ENCODE data around the gene DIP2C. TPM values are rescaled to one million over a fixed set of nuclear protein-coding genes. Genes with fewer than 3 reads are reported as not detected.

Gene DIP2C
- total RNA-seq, 1 experiment from 2014 or later = 11.0 TPM

- BruUV-seq (replicated peaks) = no TSS peak
- TF ChIP-seq CTCF (IDR thresholded peaks at IDR 0.05; ENCODE audit: unreplicated experiment) = no peak
- no peak overlapping the region for H3K4me3 Mint-ChIP-seq (ENCODE audit: low read depth, unreplicated experiment)
- intact Hi-C loops (cut with micrococcal nuclease; ENCODE audit: unreplicated experiment) = loop anchor here (10.0 kb wide), 1 partner anchor 95 kb away; no protein-coding TSS in a partner anchor
- no peak for DNase-seq
- no peaks in the 10 kb centered on the region for H3K27me3 Mint-ChIP-seq (ENCODE audit: unreplicated experiment)
- peaks cover 11% of the 10 kb centered on the region for H3K4me1 Mint-ChIP-seq (ENCODE audit: low read depth, unreplicated experiment)
- no peaks in the 10 kb centered on the region for H3K9me3 Mint-ChIP-seq (ENCODE audit: low read depth, unreplicated experiment)
- peaks cover 7% of the 10 kb centered on the region for H3K36me3 Mint-ChIP-seq (ENCODE audit: insufficient read depth, unreplicated experiment)
- H3K27ac Mint-ChIP-seq (ENCODE audit: unreplicated experiment) = no peak overlapping the region
- CTCF ChIA-PET = interaction anchor here (0.6 kb wide), 1 partner anchor 60 kb away, joined by 3 read pairs; no protein-coding TSS in a partner anchor
Measured at GRCh38 chr10:519716-520401, 169.6 kb downstream of the DIP2C start.

- CTCF ChIA-PET = interaction anchor here (0.6 kb wide), 1 partner anchor 59 kb away, joined by 3 read pairs; no protein-coding TSS in a partner anchor
- intact Hi-C loops (cut with micrococcal nuclease; ENCODE audit: unreplicated experiment) = loop anchor here (10.0 kb wide), 1 partner anchor 96 kb away; no protein-coding TSS in a partner anchor
- H3K4me3 Mint-ChIP-seq (ENCODE audit: low read depth, unreplicated experiment) = no peak overlapping the region
- no peak overlapping the region for H3K27ac Mint-ChIP-seq (ENCODE audit: unreplicated experiment)
- H3K27me3 Mint-ChIP-seq (ENCODE audit: unreplicated experiment) = no peaks in the 10 kb centered on the region
- TF ChIP-seq CTCF (IDR thresholded peaks at IDR 0.05; ENCODE audit: unreplicated experiment) = no peak
- H3K36me3 Mint-ChIP-seq (ENCODE audit: insufficient read depth, unreplicated experiment) = peaks cover 7% of the 10 kb centered on the region
- no TSS peak for BruUV-seq (replicated peaks)
- peaks cover 17% of the 10 kb centered on the region for H3K4me1 Mint-ChIP-seq (ENCODE audit: low read depth, unreplicated experiment)
- H3K9me3 Mint-ChIP-seq (ENCODE audit: low read depth, unreplicated experiment) = no peaks in the 10 kb centered on the region
- no peak for DNase-seq
Measured at GRCh38 chr10:519055-519715, 170.3 kb downstream of the DIP2C start.

GRCh38 chr10:517872-518475 lies 171.5 kb downstream of the DIP2C start:
- CTCF ChIA-PET = no interaction called here
- no peak for DNase-seq
- BruUV-seq (replicated peaks) = no TSS peak
- Mint-ChIP-seq H3K4me1 (ENCODE audit: low read depth, unreplicated experiment) (peaks cover 30% of the 10 kb centered on the region), H3K4me3 (ENCODE audit: low read depth, unreplicated experiment) (no peak overlapping the region), H3K27me3 (ENCODE audit: unreplicated experiment) (no peaks in the 10 kb centered on the region), H3K36me3 (ENCODE audit: insufficient read depth, unreplicated experiment) (peaks cover 13% of the 10 kb centered on the region), H3K9me3 (ENCODE audit: low read depth, unreplicated experiment) (no peaks in the 10 kb centered on the region), H3K27ac (ENCODE audit: unreplicated experiment) (no peak overlapping the region)
- intact Hi-C loops (cut with micrococcal nuclease; ENCODE audit: unreplicated experiment) = loop anchor here (10.0 kb wide), 1 partner anchor 97 kb away; no protein-coding TSS in a partner anchor
- no peak for TF ChIP-seq CTCF (IDR thresholded peaks at IDR 0.05; ENCODE audit: unreplicated experiment)

- Mint-ChIP-seq H3K4me1 (ENCODE audit: low read depth, unreplicated experiment) (peaks cover 30% of the 10 kb centered on the region), H3K36me3 (ENCODE audit: insufficient read depth, unreplicated experiment) (peaks cover 13% of the 10 kb centered on the region), H3K27ac (ENCODE audit: unreplicated experiment) (no peak overlapping the region), H3K9me3 (ENCODE audit: low read depth, unreplicated experiment) (no peaks in the 10 kb centered on the region), H3K27me3 (ENCODE audit: unreplicated experiment) (no peaks in the 10 kb centered on the region), H3K4me3 (ENCODE audit: low read depth, unreplicated experiment) (no peak overlapping the region)
- no TSS peak for BruUV-seq (replicated peaks)
- TF ChIP-seq CTCF (IDR thresholded peaks at IDR 0.05; ENCODE audit: unreplicated experiment) = no peak
- no peak for DNase-seq
- intact Hi-C loops (cut with micrococcal nuclease; ENCODE audit: unreplicated experiment) = loop anchor here (10.0 kb wide), 1 partner anchor 97 kb away; no protein-coding TSS in a partner anchor
- CTCF ChIA-PET = no interaction called here
Measured at GRCh38 chr10:517241-517830, 172.1 kb downstream of the DIP2C start.

Data from Calu3 (cell line).